ENCODE data around the gene FUT9.

DNA sequence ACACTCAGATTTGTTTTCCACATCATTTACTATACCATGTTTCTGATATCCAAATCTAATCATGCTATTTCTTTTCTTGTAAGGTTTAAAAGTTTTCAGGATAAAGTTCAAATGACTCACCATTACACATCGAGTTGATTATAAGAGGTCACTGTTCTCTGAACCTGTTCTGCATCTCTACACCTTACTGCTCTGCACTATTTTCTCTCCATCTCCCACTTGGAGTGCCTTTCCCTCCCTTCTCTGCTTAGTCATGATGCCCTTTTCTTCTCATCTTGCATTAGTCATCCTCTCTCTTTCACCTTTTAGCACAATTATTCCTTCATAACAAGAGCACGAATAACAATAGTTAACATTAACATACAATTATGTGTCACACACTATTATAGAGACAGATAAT lies 37.5 kb upstream of the FUT9 start:
- TF ChIP-seq, protein P1, sequence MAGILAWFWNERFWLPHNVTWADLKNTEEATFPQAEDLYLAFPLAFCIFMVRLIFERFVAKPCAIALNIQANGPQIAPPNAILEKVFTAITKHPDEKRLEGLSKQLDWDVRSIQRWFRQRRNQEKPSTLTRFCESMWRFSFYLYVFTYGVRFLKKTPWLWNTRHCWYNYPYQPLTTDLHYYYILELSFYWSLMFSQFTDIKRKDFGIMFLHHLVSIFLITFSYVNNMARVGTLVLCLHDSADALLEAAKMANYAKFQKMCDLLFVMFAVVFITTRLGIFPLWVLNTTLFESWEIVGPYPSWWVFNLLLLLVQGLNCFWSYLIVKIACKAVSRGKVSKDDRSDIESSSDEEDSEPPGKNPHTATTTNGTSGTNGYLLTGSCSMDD (CRISPR knock-in tag; IDR thresholded peaks at IDR 0.05) = no peak
- no peak for TF ChIP-seq ERF (CRISPR knock-in tag; IDR thresholded peaks at IDR 0.05)
- TF ChIP-seq RFX5 (IDR thresholded peaks at IDR 0.05; ENCODE audit: low read depth, low read length) = no peak
- TF ChIP-seq, protein P2, sequence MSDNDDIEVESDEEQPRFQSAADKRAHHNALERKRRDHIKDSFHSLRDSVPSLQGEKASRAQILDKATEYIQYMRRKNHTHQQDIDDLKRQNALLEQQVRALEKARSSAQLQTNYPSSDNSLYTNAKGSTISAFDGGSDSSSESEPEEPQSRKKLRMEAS (IDR thresholded peaks at IDR 0.05) = no peak
- no peak for TF ChIP-seq NFE2L2 (IDR thresholded peaks at IDR 0.05; ENCODE audit: low read length)
- TF ChIP-seq POLR2A (IDR thresholded peaks at IDR 0.05; ENCODE audit: insufficient read depth in 1 of 2, low read depth in 2 of 2, low read length in 2 of 2) = no peak
- TF ChIP-seq HDAC2 (CRISPR knock-in tag; IDR thresholded peaks at IDR 0.05) = no peak
- no peak for TF ChIP-seq MBD4 (IDR thresholded peaks at IDR 0.05; ENCODE audit: borderline replicate concordance, low read length)
- TF ChIP-seq, protein P3, sequence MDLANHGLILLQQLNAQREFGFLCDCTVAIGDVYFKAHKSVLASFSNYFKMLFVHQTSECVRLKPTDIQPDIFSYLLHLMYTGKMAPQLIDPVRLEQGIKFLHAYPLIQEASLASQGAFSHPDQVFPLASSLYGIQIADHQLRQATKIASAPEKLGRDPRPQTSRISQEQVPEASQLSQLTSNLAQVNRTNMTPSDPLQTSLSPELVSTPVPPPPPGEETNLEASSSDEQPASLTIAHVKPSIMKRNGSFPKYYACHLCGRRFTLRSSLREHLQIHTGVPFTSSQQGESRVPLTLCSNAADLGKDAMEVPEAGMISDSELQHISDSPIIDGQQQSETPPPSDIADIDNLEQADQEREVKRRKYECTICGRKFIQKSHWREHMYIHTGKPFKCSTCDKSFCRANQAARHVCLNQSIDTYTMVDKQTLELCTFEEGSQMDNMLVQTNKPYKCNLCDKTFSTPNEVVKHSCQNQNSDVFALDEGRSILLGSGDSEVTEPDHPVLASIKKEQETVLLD (CRISPR knock-in tag; IDR thresholded peaks at IDR 0.05; ENCODE audit: low read depth) = no peak
- TF ChIP-seq, protein P4, sequence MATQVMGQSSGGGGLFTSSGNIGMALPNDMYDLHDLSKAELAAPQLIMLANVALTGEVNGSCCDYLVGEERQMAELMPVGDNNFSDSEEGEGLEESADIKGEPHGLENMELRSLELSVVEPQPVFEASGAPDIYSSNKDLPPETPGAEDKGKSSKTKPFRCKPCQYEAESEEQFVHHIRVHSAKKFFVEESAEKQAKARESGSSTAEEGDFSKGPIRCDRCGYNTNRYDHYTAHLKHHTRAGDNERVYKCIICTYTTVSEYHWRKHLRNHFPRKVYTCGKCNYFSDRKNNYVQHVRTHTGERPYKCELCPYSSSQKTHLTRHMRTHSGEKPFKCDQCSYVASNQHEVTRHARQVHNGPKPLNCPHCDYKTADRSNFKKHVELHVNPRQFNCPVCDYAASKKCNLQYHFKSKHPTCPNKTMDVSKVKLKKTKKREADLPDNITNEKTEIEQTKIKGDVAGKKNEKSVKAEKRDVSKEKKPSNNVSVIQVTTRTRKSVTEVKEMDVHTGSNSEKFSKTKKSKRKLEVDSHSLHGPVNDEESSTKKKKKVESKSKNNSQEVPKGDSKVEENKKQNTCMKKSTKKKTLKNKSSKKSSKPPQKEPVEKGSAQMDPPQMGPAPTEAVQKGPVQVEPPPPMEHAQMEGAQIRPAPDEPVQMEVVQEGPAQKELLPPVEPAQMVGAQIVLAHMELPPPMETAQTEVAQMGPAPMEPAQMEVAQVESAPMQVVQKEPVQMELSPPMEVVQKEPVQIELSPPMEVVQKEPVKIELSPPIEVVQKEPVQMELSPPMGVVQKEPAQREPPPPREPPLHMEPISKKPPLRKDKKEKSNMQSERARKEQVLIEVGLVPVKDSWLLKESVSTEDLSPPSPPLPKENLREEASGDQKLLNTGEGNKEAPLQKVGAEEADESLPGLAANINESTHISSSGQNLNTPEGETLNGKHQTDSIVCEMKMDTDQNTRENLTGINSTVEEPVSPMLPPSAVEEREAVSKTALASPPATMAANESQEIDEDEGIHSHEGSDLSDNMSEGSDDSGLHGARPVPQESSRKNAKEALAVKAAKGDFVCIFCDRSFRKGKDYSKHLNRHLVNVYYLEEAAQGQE (IDR thresholded peaks at IDR 0.05; ENCODE audit: borderline replicate concordance in 1 of 2, low read depth in 1 of 2, low read length in 2 of 2) = no peak
- TF ChIP-seq TCF7 (IDR thresholded peaks at IDR 0.05; ENCODE audit: low read depth) = no peak
- TF ChIP-seq, protein P5, sequence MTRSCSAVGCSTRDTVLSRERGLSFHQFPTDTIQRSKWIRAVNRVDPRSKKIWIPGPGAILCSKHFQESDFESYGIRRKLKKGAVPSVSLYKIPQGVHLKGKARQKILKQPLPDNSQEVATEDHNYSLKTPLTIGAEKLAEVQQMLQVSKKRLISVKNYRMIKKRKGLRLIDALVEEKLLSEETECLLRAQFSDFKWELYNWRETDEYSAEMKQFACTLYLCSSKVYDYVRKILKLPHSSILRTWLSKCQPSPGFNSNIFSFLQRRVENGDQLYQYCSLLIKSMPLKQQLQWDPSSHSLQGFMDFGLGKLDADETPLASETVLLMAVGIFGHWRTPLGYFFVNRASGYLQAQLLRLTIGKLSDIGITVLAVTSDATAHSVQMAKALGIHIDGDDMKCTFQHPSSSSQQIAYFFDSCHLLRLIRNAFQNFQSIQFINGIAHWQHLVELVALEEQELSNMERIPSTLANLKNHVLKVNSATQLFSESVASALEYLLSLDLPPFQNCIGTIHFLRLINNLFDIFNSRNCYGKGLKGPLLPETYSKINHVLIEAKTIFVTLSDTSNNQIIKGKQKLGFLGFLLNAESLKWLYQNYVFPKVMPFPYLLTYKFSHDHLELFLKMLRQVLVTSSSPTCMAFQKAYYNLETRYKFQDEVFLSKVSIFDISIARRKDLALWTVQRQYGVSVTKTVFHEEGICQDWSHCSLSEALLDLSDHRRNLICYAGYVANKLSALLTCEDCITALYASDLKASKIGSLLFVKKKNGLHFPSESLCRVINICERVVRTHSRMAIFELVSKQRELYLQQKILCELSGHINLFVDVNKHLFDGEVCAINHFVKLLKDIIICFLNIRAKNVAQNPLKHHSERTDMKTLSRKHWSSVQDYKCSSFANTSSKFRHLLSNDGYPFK (CRISPR knock-in tag; IDR thresholded peaks at IDR 0.05; ENCODE audit: borderline replicate concordance) = no peak
- TF ChIP-seq PRMT3 (CRISPR knock-in tag; IDR thresholded peaks at IDR 0.05; ENCODE audit: borderline replicate concordance, low read depth) = no peak
